Measurements from ENCODE around the gene TOPAZ1. TPM values are rescaled to one million over a fixed set of nuclear protein-coding genes. Genes with fewer than 3 reads are reported as not detected.

TOPAZ1 gene
- total and polyA plus RNA-seq, 2 of the 13 experiments (the other 11 are each of a cell fraction or from before 2014, with no cell fraction given), result not detected

DNA sequence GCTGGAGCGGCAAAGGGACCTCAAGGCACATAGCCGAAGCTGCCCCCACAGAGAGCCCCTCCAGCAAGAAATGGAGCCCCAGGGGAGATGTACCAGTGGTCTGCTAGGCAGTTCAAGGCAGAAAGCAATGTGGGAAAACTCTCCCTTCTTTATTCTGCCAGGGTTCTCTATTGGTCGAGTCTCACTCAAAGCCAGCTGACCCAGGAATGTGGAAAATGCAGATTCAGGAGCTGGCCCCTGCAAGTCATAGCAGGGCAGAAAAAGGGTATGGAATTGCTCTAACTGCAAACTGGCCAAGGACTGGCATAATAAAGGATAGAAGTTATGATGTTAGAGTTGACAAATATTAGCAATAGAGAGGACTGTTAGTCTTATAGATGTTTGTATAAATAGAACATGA is 4.0 kb upstream of the TOPAZ1 start (continued):
- TF ChIP-seq, protein P1, sequence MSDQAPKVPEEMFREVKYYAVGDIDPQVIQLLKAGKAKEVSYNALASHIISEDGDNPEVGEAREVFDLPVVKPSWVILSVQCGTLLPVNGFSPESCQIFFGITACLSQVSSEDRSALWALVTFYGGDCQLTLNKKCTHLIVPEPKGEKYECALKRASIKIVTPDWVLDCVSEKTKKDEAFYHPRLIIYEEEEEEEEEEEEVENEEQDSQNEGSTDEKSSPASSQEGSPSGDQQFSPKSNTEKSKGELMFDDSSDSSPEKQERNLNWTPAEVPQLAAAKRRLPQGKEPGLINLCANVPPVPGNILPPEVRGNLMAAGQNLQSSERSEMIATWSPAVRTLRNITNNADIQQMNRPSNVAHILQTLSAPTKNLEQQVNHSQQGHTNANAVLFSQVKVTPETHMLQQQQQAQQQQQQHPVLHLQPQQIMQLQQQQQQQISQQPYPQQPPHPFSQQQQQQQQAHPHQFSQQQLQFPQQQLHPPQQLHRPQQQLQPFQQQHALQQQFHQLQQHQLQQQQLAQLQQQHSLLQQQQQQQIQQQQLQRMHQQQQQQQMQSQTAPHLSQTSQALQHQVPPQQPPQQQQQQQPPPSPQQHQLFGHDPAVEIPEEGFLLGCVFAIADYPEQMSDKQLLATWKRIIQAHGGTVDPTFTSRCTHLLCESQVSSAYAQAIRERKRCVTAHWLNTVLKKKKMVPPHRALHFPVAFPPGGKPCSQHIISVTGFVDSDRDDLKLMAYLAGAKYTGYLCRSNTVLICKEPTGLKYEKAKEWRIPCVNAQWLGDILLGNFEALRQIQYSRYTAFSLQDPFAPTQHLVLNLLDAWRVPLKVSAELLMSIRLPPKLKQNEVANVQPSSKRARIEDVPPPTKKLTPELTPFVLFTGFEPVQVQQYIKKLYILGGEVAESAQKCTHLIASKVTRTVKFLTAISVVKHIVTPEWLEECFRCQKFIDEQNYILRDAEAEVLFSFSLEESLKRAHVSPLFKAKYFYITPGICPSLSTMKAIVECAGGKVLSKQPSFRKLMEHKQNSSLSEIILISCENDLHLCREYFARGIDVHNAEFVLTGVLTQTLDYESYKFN (CRISPR knock-in tag; conservative IDR thresholded peaks at IDR 0.05), result no peak

DNA sequence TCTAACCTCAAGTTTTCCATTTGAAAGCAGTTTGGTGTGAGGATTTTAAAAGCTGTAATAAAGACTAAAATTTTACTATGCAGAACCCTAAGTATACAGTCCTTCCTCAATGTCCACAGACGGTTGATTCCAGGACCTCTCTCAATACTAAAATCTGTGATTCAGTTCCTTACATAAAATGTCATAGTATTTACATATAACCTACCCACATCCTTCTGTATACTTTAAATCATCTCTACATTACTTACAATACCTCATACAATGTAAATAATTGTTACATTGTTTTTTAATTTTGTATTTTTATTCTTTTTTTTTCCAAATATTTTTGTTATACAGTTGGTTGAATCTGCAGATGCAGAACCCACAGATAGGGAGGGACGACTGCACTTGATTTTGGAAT is 2.8 kb upstream of the TOPAZ1 start:
- CTCF ChIA-PET (ENCODE audit: low intra/inter-chr PET ratio, low total read pairs), result no interaction called here
- Histone ChIP-seq H3K9me3 (ENCODE audit: low read length) (no peaks in the 10 kb centered on the region), H3K9ac (ENCODE audit: insufficient read depth, low read depth, low read length) (no peak overlapping the region), H3K36me3 (replicated peaks in 1 of 2; ENCODE audit: control insufficient read depth in 1 of 2, insufficient read depth in 2 of 2, low read length in 2 of 2) (no peaks in the 10 kb centered on the region), H3K27me3 (ENCODE audit: control insufficient read depth in 1 of 2, insufficient read depth in 2 of 2, low read length in 2 of 2) (0 out of 5 replicates have a peak, but pooled peaks cover 0 to 12% of the 10 kb centered on the region in 2 experiments), H3K4me3 (replicated peaks in 1 of 3; ENCODE audit: insufficient read depth in 1 of 3, low read depth in 2 of 3, low read length in 3 of 3) (no peak overlapping the region), H3K79me2 (ENCODE audit: insufficient read depth, low read length) (no peaks in the 10 kb centered on the region), H3K4me1 (ENCODE audit: insufficient read depth, low read length) (no peaks in the 10 kb centered on the region), H3K4me2 (ENCODE audit: low read depth, low read length) (no peak overlapping the region), H2AFZ (ENCODE audit: low read length) (no peak overlapping the region), H4K20me1 (ENCODE audit: insufficient read depth, low read length) (no peaks in the 10 kb centered on the region), H3K27ac (ENCODE audit: extremely low read length, insufficient read depth, low read length) (no peak overlapping the region)
- no peak for ATAC-seq
- intact Hi-C loops (cut with micrococcal nuclease; ENCODE audit: unreplicated experiment) (no loop called here), in situ Hi-C loops (cut with HindIII; ENCODE audit: extremely low pct_ligation_motif_present, low pct_unique_long_range_greater_than_20kb) (no loop called here)
- no TSS peak for BruUV-seq (replicated peaks)
- no peak for FAIRE-seq
- 5% methylated on average over 2 of the region's 2 CpGs for WGBS (ENCODE audit: low lambda C conversion rate)
- no peak for DNase-seq (ENCODE audit: low spot score)
- POLR2A ChIA-PET, result no interaction called here
- TF ChIP-seq HIVEP1 (CRISPR knock-in tag; IDR thresholded peaks at IDR 0.05) (no peak), DPF2 (CRISPR knock-in tag; IDR thresholded peaks at IDR 0.05; ENCODE audit: borderline replicate concordance, low read depth) (no peak), RELA (CRISPR knock-in tag; IDR thresholded peaks at IDR 0.05) (no peak), TBX2 (CRISPR knock-in tag; IDR thresholded peaks at IDR 0.05; ENCODE audit: borderline replicate concordance) (no peak), RAD51 (IDR thresholded peaks at IDR 0.05; ENCODE audit: borderline replicate concordance) (no peak), ZNF235 (CRISPR knock-in tag; IDR thresholded peaks at IDR 0.05; ENCODE audit: borderline replicate concordance) (no peak), ZNF10 (CRISPR knock-in tag; IDR thresholded peaks at IDR 0.05; ENCODE audit: borderline replicate concordance, low read depth) (no peak)
- TF ChIP-seq, protein P2, sequence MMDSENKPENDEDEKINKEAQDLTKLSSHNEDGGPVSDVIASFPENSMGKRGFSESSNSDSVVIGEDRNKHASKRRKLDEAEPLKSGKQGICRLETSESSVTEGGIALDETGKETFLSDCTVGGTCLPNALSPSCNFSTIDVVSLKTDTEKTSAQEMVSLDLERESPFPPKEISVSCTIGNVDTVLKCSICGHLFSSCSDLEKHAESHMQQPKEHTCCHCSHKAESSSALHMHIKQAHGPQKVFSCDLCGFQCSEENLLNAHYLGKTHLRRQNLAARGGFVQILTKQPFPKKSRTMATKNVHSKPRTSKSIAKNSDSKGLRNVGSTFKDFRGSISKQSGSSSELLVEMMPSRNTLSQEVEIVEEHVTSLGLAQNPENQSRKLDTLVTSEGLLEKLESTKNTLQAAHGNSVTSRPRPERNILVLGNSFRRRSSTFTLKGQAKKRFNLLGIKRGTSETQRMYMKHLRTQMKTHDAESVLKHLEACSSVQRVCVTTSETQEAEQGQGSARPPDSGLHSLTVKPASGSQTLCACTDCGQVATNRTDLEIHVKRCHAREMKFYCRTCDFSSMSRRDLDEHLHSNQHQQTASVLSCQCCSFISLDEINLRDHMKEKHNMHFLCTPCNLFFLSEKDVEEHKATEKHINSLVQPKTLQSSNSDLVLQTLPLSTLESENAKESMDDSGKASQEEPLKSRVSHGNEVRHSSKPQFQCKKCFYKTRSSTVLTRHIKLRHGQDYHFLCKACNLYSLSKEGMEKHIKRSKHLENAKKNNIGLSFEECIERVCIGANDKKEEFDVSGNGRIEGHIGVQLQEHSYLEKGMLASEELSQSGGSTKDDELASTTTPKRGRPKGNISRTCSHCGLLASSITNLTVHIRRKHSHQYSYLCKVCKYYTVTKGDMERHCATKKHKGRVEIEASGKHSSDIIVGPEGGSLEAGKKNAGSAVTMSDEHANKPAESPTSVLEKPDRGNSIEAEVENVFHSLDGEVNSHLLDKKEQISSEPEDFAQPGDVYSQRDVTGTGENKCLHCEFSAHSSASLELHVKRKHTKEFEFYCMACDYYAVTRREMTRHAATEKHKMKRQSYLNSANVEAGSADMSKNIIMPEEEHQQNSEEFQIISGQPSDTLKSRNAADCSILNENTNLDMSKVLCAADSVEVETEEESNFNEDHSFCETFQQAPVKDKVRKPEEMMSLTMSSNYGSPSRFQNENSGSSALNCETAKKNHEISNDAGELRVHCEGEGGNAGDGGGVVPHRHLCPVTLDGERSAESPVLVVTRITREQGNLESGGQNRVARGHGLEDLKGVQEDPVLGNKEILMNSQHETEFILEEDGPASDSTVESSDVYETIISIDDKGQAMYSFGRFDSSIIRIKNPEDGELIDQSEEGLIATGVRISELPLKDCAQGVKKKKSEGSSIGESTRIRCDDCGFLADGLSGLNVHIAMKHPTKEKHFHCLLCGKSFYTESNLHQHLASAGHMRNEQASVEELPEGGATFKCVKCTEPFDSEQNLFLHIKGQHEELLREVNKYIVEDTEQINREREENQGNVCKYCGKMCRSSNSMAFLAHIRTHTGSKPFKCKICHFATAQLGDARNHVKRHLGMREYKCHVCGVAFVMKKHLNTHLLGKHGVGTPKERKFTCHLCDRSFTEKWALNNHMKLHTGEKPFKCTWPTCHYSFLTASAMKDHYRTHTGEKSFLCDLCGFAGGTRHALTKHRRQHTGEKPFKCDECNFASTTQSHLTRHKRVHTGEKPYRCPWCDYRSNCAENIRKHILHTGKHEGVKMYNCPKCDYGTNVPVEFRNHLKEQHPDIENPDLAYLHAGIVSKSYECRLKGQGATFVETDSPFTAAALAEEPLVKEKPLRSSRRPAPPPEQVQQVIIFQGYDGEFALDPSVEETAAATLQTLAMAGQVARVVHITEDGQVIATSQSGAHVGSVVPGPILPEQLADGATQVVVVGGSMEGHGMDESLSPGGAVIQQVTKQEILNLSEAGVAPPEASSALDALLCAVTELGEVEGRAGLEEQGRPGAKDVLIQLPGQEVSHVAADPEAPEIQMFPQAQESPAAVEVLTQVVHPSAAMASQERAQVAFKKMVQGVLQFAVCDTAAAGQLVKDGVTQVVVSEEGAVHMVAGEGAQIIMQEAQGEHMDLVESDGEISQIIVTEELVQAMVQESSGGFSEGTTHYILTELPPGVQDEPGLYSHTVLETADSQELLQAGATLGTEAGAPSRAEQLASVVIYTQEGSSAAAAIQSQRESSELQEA (CRISPR knock-in tag; IDR thresholded peaks at IDR 0.05; ENCODE audit: not compliant biosample characterization), result no peak
- TF ChIP-seq, protein P3, sequence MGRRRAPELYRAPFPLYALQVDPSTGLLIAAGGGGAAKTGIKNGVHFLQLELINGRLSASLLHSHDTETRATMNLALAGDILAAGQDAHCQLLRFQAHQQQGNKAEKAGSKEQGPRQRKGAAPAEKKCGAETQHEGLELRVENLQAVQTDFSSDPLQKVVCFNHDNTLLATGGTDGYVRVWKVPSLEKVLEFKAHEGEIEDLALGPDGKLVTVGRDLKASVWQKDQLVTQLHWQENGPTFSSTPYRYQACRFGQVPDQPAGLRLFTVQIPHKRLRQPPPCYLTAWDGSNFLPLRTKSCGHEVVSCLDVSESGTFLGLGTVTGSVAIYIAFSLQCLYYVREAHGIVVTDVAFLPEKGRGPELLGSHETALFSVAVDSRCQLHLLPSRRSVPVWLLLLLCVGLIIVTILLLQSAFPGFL (CRISPR knock-in tag; IDR thresholded peaks at IDR 0.05), result no peak

Measured in HepG2 (cell line).